ENCODE data around the gene C1orf159.
A peak's percentile ranks its signal among the peaks of the same experiment; 100 is the strongest.

The C1orf159 gene

DNA sequence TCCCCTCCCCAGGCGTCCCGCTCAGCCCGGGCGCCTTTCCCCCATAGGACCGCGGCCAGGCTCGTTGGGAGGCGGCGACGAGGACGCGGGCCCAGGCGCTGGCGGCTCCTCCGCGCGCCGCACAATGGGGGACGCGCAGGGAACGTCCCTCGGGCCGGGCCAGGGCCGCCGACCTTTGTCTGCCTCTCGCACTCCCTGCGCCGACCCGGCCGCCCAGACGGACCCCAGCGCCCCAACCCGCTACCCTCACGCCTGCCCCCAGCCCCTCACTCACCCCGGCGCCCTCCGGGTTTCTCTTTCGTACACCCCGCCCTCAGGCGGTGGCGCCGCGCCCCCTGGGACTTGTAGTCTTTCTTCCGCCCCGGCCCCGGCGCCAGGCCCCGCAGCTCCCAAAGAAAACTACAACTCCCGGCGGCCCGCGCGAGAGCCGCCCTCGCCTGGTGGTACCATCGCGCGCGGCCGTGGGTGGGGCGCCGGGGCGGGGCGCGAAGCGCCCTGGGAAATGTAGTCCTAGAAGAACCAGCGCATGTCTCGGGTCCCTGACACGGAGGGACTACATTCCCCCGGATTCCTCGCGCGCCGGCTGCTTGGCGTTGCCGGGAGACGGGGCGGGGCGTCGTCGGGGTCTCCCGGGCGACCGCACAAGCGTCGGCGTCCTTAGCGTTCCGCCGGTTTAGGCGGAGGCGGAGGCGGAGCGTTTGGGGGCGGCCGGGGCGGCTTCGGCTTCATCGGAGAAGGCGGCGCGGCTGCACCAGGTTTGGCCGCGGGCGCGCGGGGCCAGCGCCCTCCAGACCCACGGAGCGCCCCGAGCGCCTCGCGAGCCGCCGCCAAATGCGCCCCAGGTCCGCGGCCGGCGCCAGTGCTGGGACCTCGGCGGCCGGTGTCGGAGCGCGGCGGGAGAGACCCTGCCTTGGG, at the start of gene C1orf159:
C1orf159 (minus strand) TSS at position 304 of the 915 bp plus-strand sequence. CDS start 24,546 bp downstream, outside the sequence.
- H3K4me3 ChIP-seq (ENCODE audit: control insufficient read depth, low read depth, low read length): peak within 1 kb of the TSS; percentile 58
- TF ChIP-seq, protein P1, sequence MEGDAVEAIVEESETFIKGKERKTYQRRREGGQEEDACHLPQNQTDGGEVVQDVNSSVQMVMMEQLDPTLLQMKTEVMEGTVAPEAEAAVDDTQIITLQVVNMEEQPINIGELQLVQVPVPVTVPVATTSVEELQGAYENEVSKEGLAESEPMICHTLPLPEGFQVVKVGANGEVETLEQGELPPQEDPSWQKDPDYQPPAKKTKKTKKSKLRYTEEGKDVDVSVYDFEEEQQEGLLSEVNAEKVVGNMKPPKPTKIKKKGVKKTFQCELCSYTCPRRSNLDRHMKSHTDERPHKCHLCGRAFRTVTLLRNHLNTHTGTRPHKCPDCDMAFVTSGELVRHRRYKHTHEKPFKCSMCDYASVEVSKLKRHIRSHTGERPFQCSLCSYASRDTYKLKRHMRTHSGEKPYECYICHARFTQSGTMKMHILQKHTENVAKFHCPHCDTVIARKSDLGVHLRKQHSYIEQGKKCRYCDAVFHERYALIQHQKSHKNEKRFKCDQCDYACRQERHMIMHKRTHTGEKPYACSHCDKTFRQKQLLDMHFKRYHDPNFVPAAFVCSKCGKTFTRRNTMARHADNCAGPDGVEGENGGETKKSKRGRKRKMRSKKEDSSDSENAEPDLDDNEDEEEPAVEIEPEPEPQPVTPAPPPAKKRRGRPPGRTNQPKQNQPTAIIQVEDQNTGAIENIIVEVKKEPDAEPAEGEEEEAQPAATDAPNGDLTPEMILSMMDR (IDR thresholded peaks at IDR 0.05; ENCODE audit: control insufficient read depth, insufficient read depth, low read depth, low read length, missing control alignments): no peak
- DNase-seq (ENCODE audit: low read depth): peak; percentile 86

GRCh38 chr1:1165485-1165884, 49.6 kb upstream of the C1orf159 start:
- no peak overlapping the region for H3K4me3 ChIP-seq (ENCODE audit: control insufficient read depth, low read depth, low read length)
- DNase-seq (ENCODE audit: low read depth): no peak
- TF ChIP-seq, protein P1 (IDR thresholded peaks at IDR 0.05; ENCODE audit: control insufficient read depth, insufficient read depth, low read depth, low read length, missing control alignments): no peak

DNA sequence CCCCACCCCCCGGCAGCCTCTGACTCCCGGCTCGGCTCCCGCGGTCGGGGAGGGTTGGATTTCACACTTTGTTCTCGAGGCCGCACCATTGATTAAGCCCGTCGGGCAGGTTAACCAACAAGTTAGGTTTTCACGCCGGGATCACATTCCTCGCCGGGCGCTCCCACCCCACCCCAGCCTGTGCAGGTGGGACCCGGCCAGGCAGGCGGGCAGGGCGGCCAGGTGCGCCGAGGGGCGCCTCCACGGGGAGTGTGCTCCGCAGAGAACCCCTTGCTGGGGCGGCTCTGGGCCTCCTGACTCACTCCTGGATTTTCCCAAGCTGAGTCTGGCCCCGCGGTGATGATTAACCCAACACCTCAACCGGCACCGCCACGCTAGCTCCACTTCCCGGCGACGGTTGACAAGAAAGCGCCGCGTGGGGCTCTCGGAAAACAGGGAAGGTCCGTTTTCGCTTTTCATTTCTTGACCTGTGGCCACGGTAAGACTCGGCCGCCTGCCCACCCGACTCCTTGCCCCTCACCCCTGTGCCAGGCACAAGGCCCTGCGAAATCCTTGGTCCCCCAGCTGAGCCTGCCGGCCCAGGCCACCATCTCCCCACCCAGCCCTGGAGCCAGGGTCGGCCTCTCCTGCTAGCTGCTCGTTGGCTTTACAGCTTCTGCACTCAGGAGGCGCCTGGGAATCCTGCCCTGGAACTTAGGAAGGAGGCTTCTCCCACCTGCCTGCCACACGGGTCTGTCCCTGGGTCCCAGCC, 49.0 kb upstream of the C1orf159 start:
- H3K4me3 ChIP-seq (ENCODE audit: control insufficient read depth, low read depth, low read length): no peak overlapping the region
- no peak for DNase-seq (ENCODE audit: low read depth)

GRCh38 chr1:1164361-1164700, 48.4 kb upstream of the C1orf159 start:
- TF ChIP-seq, protein P1 (IDR thresholded peaks at IDR 0.05; ENCODE audit: control insufficient read depth, insufficient read depth, low read depth, low read length, missing control alignments): no peak
- no peak overlapping the region for H3K4me3 ChIP-seq (ENCODE audit: control insufficient read depth, low read depth, low read length)
- DNase-seq (ENCODE audit: low read depth): no peak

More for the DNA sequence above, 49.0 kb upstream of the C1orf159 start:
- TF ChIP-seq, protein P1 (IDR thresholded peaks at IDR 0.05; ENCODE audit: control insufficient read depth, insufficient read depth, low read depth, low read length, missing control alignments): no peak

DNA sequence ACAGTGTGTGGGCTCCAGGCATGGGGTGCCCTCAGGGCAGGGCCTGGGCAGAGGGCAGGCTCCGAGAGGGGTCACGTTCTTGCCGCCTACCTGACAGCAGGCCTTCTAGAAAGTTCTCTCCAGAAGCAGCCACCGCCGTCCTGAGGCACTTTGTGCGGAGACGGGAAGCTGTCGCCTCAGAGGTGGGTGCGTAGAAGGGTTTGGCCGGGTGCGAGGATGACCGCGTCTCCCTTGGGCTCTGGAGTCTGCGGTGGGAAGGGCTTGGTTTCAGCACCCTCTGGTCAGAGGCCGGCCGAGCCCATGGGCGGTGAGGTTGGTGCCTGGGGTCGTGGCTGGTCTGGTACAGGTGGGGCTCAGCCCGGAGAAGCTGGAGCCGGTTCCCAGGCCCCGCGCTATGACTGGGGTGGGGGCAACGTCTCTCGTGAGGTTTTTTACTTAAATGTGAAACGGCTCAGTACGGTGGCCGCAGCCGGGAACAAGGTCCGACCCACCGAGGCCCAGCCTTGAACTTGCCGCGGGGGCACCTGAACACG, 47.7 kb upstream of the C1orf159 start:
- DNase-seq (ENCODE audit: low read depth): no peak
- H3K4me3 ChIP-seq (ENCODE audit: control insufficient read depth, low read depth, low read length): no peak overlapping the region
- TF ChIP-seq, protein P1 (IDR thresholded peaks at IDR 0.05; ENCODE audit: control insufficient read depth, insufficient read depth, low read depth, low read length, missing control alignments): no peak

Data from AG09309 (cell line).